Activated CD8-positive, alpha-beta memory T cell treated with anti-CD3 and anti-CD28 coated beads for 1 hour (primary cell): ENCODE measurements around the gene TRO.

Source experiments
- DNase-seq, 2 donors: peaks; one replicate each; pipeline ENCODE4 v3.0.0-alpha.2; 2020; ENCODE audit warnings: low read depth in 1 of 2; ENCODE audit errors: extremely low read depth in 1 of 2

Gene TRO

GRCh38 chrX:54964766-54965497, 44.3 kb downstream of the TRO start:
- no peak for DNase-seq

- no peak for DNase-seq
These were observed 56.8 kb downstream of the TRO start for GRCh38 chrX:54977387-54977786.

DNA sequence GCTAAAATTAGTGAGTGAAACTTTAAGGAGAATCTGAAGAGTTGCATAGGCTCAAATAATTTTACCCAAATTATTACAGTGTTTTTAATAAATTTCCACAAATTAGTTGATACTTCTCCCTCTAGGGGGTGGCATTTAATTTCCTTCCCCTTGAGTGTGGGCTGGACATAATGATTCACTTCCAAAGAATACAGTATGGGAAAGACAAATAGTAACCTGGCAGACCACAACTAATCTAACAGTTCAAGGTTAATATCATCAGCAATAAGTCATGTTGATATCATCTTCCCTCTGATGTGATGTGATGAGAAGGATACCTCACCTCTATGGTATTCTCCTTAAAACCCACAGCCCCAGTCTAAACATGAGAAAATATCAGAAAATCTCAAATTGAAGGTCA, 57.8 kb downstream of the TRO start:
- DNase-seq: no peak

DNA sequence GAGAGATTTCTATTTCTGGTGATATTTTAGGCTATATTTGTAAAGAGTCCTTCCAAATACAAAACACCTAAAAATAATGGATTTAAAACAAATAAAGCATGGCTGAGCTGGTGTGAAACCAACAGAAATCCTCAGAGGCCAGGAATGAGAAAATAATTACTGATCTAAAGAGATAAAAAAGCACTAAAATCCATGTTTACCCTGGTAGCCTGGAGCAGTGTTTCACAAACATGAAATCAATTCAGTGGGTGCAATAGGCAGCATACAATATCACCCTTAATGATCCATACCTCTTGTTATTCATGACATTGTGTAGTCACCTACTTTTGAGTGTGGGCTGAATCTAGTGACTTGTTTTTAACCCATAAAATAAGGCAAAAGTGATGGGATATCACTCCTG, 58.8 kb downstream of the TRO start:
- DNase-seq: no peak

- DNase-seq: no peak
These were observed 59.7 kb downstream of the TRO start for GRCh38 chrX:54980334-54980733.
